Measurements from ENCODE around the gene TNN.

GRCh38 chr1:175129182-175129581 is 61.5 kb downstream of the TNN start:
- no peak for TF ChIP-seq EZH2 (IDR thresholded peaks at IDR 0.05; ENCODE audit: insufficient read depth, poor library complexity, severe bottlenecking)
- no peak for TF ChIP-seq EZH2phosphoT487 (IDR thresholded peaks at IDR 0.05; ENCODE audit: insufficient read depth, low read depth)
